ENCODE measurements around the gene KY.

Gene KY

GRCh38 chr3:134650431-134651346, at the start of gene KY:
Gene KY (minus strand): TSS chr3:134651022. CDS start chr3:134650960, 62 bp downstream.
- Mint-ChIP-seq H3K4me1 (ENCODE audit: low read depth) (peaks cover 10% of the 10 kb centered on the region), H3K9me3 (no peaks in the 10 kb centered on the region), H3K27me3 (peaks cover 30% of the 10 kb centered on the region), H3K27ac (no peak within 1 kb of the TSS), H3K36me3 (ENCODE audit: low read depth) (no peaks in the 10 kb centered on the region), H3K4me3 (peak within 1 kb of the TSS; percentile 66)
- intact Hi-C loops (cut with micrococcal nuclease), result no loop called here

GRCh38 chr3:134699721-134700120, 48.9 kb upstream of the KY start:
- intact Hi-C loops (cut with micrococcal nuclease), result no loop called here
- Mint-ChIP-seq H3K27ac (no peak overlapping the region), H3K4me1 (ENCODE audit: low read depth) (no peaks in the 10 kb centered on the region), H3K27me3 (peaks cover 2% of the 10 kb centered on the region), H3K4me3 (no peak overlapping the region), H3K36me3 (ENCODE audit: low read depth) (no peaks in the 10 kb centered on the region), H3K9me3 (no peaks in the 10 kb centered on the region)

- peaks cover 2% of the 10 kb centered on the region for H3K27me3 Mint-ChIP-seq
- H3K9me3 Mint-ChIP-seq, result no peaks in the 10 kb centered on the region
- no peaks in the 10 kb centered on the region for H3K36me3 Mint-ChIP-seq (ENCODE audit: low read depth)
- no peak overlapping the region for H3K4me3 Mint-ChIP-seq
- intact Hi-C loops (cut with micrococcal nuclease), result no loop called here
- H3K4me1 Mint-ChIP-seq (ENCODE audit: low read depth), result no peaks in the 10 kb centered on the region
- H3K27ac Mint-ChIP-seq, result no peak overlapping the region
Observed at GRCh38 chr3:134699141-134699711, 48.4 kb upstream of the KY start.

- H3K9me3 Mint-ChIP-seq, result no peaks in the 10 kb centered on the region
- intact Hi-C loops (cut with micrococcal nuclease), result no loop called here
- H3K4me1 Mint-ChIP-seq (ENCODE audit: low read depth), result no peaks in the 10 kb centered on the region
- H3K36me3 Mint-ChIP-seq (ENCODE audit: low read depth), result no peaks in the 10 kb centered on the region
- H3K27ac Mint-ChIP-seq, result no peak overlapping the region
- peaks cover 2% of the 10 kb centered on the region for H3K27me3 Mint-ChIP-seq
- H3K4me3 Mint-ChIP-seq, result no peak overlapping the region
Observed at GRCh38 chr3:134697830-134698689, 47.2 kb upstream of the KY start.

- Mint-ChIP-seq H3K4me3 (no peak overlapping the region), H3K36me3 (ENCODE audit: low read depth) (no peaks in the 10 kb centered on the region), H3K9me3 (no peaks in the 10 kb centered on the region), H3K4me1 (ENCODE audit: low read depth) (no peaks in the 10 kb centered on the region), H3K27ac (no peak overlapping the region), H3K27me3 (no peaks in the 10 kb centered on the region)
- intact Hi-C loops (cut with micrococcal nuclease), result no loop called here
Observed at GRCh38 chr3:134696155-134696554, 45.3 kb upstream of the KY start.

GRCh38 chr3:134694946-134695543, 44.2 kb upstream of the KY start:
- Mint-ChIP-seq H3K27ac (no peak overlapping the region), H3K9me3 (no peaks in the 10 kb centered on the region), H3K27me3 (no peaks in the 10 kb centered on the region), H3K36me3 (ENCODE audit: low read depth) (no peaks in the 10 kb centered on the region), H3K4me3 (no peak overlapping the region), H3K4me1 (ENCODE audit: low read depth) (no peaks in the 10 kb centered on the region)
- intact Hi-C loops (cut with micrococcal nuclease), result no loop called here

GRCh38 chr3:134694466-134694865, 43.6 kb upstream of the KY start:
- Mint-ChIP-seq H3K27me3 (no peaks in the 10 kb centered on the region), H3K36me3 (ENCODE audit: low read depth) (no peaks in the 10 kb centered on the region), H3K4me1 (ENCODE audit: low read depth) (no peaks in the 10 kb centered on the region), H3K27ac (no peak overlapping the region), H3K4me3 (no peak overlapping the region), H3K9me3 (no peaks in the 10 kb centered on the region)
- intact Hi-C loops (cut with micrococcal nuclease), result no loop called here

GRCh38 chr3:134693804-134694203, 43.0 kb upstream of the KY start:
- Mint-ChIP-seq H3K4me1 (ENCODE audit: low read depth) (no peaks in the 10 kb centered on the region), H3K4me3 (no peak overlapping the region), H3K36me3 (ENCODE audit: low read depth) (no peaks in the 10 kb centered on the region), H3K27me3 (no peaks in the 10 kb centered on the region), H3K27ac (no peak overlapping the region), H3K9me3 (no peaks in the 10 kb centered on the region)
- intact Hi-C loops (cut with micrococcal nuclease), result no loop called here

- Mint-ChIP-seq H3K4me1 (ENCODE audit: low read depth) (no peaks in the 10 kb centered on the region), H3K9me3 (no peaks in the 10 kb centered on the region), H3K27ac (no peak overlapping the region), H3K27me3 (no peaks in the 10 kb centered on the region), H3K4me3 (no peak overlapping the region), H3K36me3 (ENCODE audit: low read depth) (no peaks in the 10 kb centered on the region)
- intact Hi-C loops (cut with micrococcal nuclease), result no loop called here
Observed at GRCh38 chr3:134693226-134693625, 42.4 kb upstream of the KY start.

GRCh38 chr3:134690226-134690625, 39.4 kb upstream of the KY start:
- intact Hi-C loops (cut with micrococcal nuclease), result no loop called here
- H3K4me3 Mint-ChIP-seq, result no peak overlapping the region
- H3K27me3 Mint-ChIP-seq, result no peaks in the 10 kb centered on the region
- no peak overlapping the region for H3K27ac Mint-ChIP-seq
- H3K36me3 Mint-ChIP-seq (ENCODE audit: low read depth), result no peaks in the 10 kb centered on the region
- H3K4me1 Mint-ChIP-seq (ENCODE audit: low read depth), result no peaks in the 10 kb centered on the region
- H3K9me3 Mint-ChIP-seq, result no peaks in the 10 kb centered on the region

- intact Hi-C loops (cut with micrococcal nuclease), result no loop called here
- Mint-ChIP-seq H3K27ac (no peak overlapping the region), H3K27me3 (no peaks in the 10 kb centered on the region), H3K4me3 (no peak overlapping the region), H3K9me3 (no peaks in the 10 kb centered on the region), H3K36me3 (ENCODE audit: low read depth) (no peaks in the 10 kb centered on the region), H3K4me1 (ENCODE audit: low read depth) (no peaks in the 10 kb centered on the region)
Observed at GRCh38 chr3:134687642-134688041, 36.8 kb upstream of the KY start.

- H3K36me3 Mint-ChIP-seq (ENCODE audit: low read depth), result no peaks in the 10 kb centered on the region
- H3K9me3 Mint-ChIP-seq, result no peaks in the 10 kb centered on the region
- intact Hi-C loops (cut with micrococcal nuclease), result no loop called here
- H3K27me3 Mint-ChIP-seq, result no peaks in the 10 kb centered on the region
- H3K4me3 Mint-ChIP-seq, result no peak overlapping the region
- no peaks in the 10 kb centered on the region for H3K4me1 Mint-ChIP-seq (ENCODE audit: low read depth)
- H3K27ac Mint-ChIP-seq, result no peak overlapping the region
Observed at GRCh38 chr3:134685929-134686802, 35.3 kb upstream of the KY start.

- Mint-ChIP-seq H3K27me3 (no peaks in the 10 kb centered on the region), H3K4me1 (ENCODE audit: low read depth) (no peaks in the 10 kb centered on the region), H3K36me3 (ENCODE audit: low read depth) (no peaks in the 10 kb centered on the region), H3K9me3 (no peaks in the 10 kb centered on the region), H3K4me3 (no peak overlapping the region), H3K27ac (no peak overlapping the region)
- intact Hi-C loops (cut with micrococcal nuclease), result no loop called here
Observed at GRCh38 chr3:134682196-134682880, 31.5 kb upstream of the KY start.
